GM12878 (cell line): Measurements from ENCODE around the gene HS6ST3.
"Not testable (repeated sequence)": the region's sequence is repeated elsewhere in the genome, so short reads cannot be mapped to it uniquely, and the experiment has no call there.

ENCODE experiments used
- BRCA1 ChIP-seq: IDR thresholded peaks from 2 replicates; pipeline ENCODE4 v1.6.1; 2011; ENCODE audit warnings: low read depth, low read length, improper control_type of control experiment
- MEF2A ChIP-seq: IDR thresholded peaks from 2 replicates; pipeline ENCODE4 v1.6.1; 2011; ENCODE audit warnings: low read depth, mild to moderate bottlenecking, low read length, moderate library complexity; ENCODE audit not compliant: insufficient read depth
- TF ChIP-seq, protein P1 (sequence below), 3 experiments: IDR thresholded peaks in 2 of 3; conservative IDR thresholded peaks in 1 of 3; 2 replicates each; pipeline ENCODE4 v1.5.1; 2011; ENCODE audit warnings: low read depth in 3 of 3, low read length in 3 of 3, mild to moderate bottlenecking in 3 of 3, control low read depth in 2 of 3, moderate library complexity in 2 of 3, inconsistent platforms in 1 of 3, mixed read lengths in 1 of 3; ENCODE audit not compliant: control insufficient read depth in 2 of 3, insufficient read depth in 1 of 3; ENCODE audit errors: extremely low read depth in 1 of 3

DNA sequence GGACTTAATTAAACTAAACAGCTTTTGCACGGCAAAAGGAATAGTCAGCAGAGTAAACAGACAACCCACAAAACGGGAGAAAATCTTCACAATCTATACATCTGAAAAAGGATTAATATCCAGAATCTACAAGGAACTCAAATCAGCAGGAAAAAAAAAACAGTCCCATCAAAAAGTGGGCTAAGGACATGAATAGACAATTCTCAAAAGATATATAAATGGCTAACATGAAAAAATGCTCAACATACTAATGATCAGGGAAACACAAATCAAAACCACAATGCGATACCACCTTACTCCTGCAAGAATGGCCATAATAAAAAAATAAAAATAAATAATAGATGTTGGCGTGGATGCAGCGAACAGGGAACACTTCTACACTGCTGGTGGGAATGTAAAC is 38.4 kb upstream of the HS6ST3 start:
- TF ChIP-seq MEF2A, BRCA1: not testable (repeated sequence)
- TF ChIP-seq, protein P1, sequence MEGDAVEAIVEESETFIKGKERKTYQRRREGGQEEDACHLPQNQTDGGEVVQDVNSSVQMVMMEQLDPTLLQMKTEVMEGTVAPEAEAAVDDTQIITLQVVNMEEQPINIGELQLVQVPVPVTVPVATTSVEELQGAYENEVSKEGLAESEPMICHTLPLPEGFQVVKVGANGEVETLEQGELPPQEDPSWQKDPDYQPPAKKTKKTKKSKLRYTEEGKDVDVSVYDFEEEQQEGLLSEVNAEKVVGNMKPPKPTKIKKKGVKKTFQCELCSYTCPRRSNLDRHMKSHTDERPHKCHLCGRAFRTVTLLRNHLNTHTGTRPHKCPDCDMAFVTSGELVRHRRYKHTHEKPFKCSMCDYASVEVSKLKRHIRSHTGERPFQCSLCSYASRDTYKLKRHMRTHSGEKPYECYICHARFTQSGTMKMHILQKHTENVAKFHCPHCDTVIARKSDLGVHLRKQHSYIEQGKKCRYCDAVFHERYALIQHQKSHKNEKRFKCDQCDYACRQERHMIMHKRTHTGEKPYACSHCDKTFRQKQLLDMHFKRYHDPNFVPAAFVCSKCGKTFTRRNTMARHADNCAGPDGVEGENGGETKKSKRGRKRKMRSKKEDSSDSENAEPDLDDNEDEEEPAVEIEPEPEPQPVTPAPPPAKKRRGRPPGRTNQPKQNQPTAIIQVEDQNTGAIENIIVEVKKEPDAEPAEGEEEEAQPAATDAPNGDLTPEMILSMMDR (IDR thresholded peaks at IDR 0.05 in 2 of 3, conservative IDR thresholded peaks at IDR 0.05 in 1 of 3; ENCODE audit: control insufficient read depth in 2 of 3, extremely low read depth in 1 of 3, insufficient read depth in 1 of 3, low read depth in 3 of 3, low read length in 3 of 3): not testable (repeated sequence)
